ENCODE measurements around the gene ARL8A.
"Not testable (repeated sequence)": the region's sequence is repeated elsewhere in the genome, so short reads cannot be mapped to it uniquely, and the experiment has no call there.

ARL8A gene

DNA sequence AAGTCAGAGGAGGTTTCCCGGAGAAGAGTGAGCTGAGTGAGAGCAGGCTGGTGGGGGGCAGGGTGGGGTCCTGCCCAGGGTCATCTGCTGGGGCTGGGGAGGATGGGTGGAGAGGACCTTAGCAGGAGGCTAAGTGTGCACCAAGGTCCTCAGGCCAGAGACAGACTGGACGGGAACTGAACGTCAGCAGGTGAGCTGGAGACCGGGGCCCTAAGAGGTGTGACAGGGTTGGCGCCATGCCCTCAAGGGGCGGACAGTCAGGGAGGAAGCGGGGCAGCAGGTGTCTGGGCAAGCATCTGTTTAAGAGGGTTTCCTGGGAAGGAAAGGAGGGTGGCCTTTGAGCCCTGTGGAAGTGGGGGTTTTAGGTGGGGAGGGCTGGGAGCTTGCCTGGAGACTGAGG, 29.5 kb upstream of the ARL8A start:
- DNase-seq (ENCODE audit: low spot score) = no peak

DNA sequence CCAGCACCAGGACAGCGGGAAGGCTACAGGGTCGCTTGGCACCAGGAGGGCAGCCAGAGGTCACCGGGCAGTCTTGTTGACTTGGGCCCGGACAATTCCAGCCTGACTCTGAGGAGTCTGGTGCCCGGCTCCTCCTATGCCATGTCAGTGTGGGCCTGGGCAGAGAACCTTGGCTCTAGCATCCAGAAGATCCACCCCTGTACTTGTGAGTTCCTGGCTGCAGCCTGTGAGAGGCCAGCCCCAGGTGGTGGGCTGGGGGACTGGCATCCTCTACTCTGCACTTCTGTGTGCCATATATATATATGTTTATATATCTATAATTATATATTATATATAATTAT, 27.4 kb upstream of the ARL8A start:
- no peak for DNase-seq (ENCODE audit: low spot score)

- DNase-seq (ENCODE audit: low spot score) = no peak
These were observed 26.9 kb upstream of the ARL8A start for GRCh38 chr1:202171292-202172014.

- no peak for DNase-seq (ENCODE audit: low spot score)
These were observed 26.2 kb upstream of the ARL8A start for GRCh38 chr1:202170726-202171125.

DNA sequence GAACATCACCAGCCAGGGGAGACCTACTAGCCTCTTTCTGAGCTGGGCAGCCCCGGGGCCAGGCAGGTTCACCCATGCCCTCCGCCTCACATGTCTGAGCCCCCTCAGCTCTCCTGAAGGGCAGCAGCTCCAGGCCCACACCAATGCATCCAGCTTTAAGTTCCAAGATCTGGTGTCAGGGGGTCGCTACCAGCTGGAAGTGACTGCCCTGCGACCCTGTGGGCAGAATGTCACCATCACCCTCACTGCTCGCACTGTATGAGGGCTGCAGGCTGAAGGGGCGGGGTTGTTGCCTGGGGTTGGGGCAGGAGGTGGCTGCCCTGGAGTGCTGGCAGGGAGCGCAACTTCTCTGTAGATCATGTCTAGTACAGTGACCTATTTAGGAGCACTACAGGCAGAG, 24.3 kb upstream of the ARL8A start:
- no peak for DNase-seq (ENCODE audit: low spot score)

- DNase-seq (ENCODE audit: low spot score) = no peak
These were observed 23.3 kb upstream of the ARL8A start for GRCh38 chr1:202167708-202168415.

DNA sequence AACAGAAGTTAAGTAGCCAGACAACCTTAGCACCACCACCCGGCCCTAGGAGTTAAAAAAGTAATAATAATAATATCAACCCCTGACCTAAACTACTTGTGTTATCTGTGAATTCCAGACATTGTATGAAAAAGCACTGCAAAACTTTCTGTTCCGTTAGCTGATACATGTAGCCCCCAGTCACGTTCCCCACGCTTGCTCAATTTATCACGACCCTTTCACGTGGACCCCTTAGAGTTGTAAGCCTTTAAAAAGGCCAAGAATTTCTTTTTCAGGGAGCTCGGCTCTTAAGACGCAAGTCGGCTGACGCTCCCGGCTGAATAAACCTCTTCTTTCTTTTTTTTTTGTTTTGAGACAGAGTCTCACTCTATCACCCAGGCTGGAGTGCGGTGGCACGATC, 22.5 kb upstream of the ARL8A start:
- not testable (repeated sequence) for DNase-seq (ENCODE audit: low spot score)

DNA sequence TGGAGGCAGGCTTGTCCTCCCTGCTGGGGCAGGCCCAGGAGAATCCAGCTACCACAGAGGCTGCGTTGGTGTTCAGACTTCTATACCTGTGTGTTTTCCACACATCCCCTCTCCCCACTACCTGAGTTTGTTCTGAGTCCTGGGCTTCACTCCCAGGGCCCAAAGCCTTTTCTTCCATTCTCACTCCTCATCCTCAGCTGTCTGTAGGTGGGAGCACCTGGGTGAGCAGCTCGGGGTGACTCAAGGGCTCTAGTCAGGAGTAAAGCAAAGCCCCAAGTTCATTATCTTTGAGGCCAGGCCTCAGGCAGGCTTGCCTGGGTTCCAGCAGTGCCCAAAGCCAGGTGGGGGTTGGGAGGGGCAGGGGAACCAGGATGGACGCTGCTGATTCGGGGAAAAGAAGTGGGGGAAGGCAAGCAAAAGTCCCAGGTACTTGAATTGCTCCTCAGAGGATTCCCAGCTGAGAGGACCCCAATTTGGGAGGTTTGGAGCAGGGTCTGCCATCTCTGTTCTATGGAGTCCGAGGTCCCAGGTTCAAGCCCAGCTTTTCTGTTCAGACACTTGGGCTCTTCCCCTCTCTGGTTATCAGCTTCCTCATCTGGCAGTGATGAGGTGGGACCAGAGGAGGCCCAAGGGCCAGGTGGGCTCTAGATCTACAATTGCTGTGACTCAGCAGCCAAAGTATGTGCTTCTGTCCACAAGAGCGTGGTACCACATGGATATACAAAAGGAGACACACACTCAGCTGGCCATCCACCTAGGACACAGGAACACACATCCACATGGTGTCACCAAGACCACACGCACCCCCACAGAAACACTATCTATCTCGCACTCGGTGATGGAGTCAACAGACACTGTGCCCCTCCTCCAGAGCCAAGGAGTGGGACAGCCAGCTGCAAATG, 21.7 kb upstream of the ARL8A start:
- no peak for DNase-seq (ENCODE audit: low spot score)

DNA sequence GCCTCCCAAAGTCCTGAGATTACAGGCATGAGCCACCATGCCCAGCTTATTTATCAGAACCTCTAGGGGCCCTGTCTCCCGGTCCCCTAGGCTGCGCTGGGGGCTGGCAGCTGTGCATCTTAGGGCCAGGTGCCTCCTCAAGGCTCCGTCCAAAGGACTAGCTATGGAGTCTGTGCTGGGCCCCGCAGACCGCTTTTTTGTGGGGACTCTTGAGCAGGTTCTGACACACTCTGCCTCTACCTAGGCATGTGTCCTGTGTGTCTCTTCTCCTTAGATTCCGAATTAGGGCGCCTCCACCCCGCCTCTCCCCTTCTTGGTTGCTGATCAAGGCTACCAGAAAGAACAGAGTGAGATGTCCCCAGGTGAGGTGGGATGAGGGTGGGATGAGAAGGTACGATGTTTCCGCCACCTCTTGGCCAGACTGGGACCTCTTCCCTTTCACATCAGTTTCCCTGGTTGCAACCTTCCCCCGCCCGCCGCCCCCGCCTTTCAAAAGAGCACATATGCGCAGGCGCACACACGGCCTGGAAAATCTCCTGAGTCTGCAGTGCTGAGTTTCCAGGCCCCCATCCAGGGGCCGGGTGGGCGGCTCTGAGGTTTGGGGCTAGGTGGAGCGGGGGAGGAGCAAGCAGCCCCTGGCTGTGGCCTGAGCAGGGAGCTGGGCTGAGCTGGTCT, 20.9 kb upstream of the ARL8A start:
- no peak for DNase-seq (ENCODE audit: low spot score)

DNA sequence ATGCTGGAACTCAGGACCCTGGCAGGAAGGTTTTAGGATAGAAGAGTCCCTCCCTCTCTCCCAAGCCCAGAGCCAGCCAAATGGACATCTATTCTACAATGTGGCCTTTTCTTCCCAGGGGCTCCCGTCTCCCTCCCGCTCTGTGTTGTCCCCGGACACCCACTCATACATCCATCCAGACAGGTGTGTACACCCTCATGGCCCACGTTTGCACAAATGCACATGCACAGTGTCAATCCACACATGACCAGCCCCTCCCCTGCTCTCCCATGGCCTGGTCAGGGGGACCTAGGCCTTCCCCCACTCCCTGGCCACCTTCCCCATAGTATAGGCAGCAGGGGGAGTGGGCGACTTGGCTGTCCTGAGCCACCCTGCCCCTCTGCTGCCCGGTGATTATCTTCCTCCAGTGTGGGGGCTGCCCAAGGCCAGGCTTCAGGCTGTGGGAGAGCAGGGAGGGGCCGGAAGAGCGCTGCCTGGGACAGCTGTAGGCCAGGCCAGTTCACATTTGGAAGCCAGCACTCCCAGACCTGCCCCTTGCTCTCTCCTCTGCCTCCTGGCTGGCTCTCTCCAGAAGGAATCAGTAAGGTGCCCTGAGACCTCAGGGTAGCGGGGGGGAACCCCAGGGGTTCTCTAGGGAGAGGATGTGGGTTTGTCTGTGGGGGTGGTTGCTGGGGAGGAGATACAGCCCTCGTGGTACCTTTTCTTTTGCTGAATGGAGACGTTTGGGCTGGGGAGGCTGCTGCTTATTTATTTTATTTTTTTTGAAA, 19.9 kb upstream of the ARL8A start:
- no peak for DNase-seq (ENCODE audit: low spot score)

- no peak for DNase-seq (ENCODE audit: low spot score)
These were observed 19.0 kb upstream of the ARL8A start for GRCh38 chr1:202163281-202164270.

- no peak for DNase-seq (ENCODE audit: low spot score)
These were observed 18.1 kb upstream of the ARL8A start for GRCh38 chr1:202162418-202163280.

DNA sequence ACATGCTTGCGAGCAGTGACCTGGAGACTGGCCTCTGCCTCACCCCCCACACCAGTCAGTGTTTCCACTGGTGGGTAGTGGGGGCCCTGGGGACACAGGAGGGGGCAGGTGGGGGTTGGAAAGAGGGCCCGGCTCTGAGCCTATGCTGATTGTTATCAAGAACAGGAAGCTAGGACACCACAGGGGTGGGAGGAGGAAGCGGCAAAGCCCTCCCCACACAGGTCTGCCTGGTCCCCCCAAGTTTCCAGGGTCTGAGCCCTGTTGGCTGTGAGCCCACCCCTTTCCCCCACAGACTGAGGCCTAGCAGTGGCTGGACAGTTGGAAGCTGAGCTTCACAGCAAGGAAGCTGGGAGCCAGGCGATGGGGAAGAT, 17.5 kb upstream of the ARL8A start:
- no peak for DNase-seq (ENCODE audit: low spot score)

- peak; percentile 10 for DNase-seq (ENCODE audit: low spot score)
These were observed 16.9 kb upstream of the ARL8A start for GRCh38 chr1:202161151-202162046.

- peak; percentile 54 for DNase-seq (ENCODE audit: low spot score)
These were observed 15.9 kb upstream of the ARL8A start, which contains the start of gene PTPN7 for GRCh38 chr1:202160377-202160940. Gene PTPN7 (minus strand): TSS chr1:202160602. CDS start chr1:202159402, 1,200 bp downstream.

DNA sequence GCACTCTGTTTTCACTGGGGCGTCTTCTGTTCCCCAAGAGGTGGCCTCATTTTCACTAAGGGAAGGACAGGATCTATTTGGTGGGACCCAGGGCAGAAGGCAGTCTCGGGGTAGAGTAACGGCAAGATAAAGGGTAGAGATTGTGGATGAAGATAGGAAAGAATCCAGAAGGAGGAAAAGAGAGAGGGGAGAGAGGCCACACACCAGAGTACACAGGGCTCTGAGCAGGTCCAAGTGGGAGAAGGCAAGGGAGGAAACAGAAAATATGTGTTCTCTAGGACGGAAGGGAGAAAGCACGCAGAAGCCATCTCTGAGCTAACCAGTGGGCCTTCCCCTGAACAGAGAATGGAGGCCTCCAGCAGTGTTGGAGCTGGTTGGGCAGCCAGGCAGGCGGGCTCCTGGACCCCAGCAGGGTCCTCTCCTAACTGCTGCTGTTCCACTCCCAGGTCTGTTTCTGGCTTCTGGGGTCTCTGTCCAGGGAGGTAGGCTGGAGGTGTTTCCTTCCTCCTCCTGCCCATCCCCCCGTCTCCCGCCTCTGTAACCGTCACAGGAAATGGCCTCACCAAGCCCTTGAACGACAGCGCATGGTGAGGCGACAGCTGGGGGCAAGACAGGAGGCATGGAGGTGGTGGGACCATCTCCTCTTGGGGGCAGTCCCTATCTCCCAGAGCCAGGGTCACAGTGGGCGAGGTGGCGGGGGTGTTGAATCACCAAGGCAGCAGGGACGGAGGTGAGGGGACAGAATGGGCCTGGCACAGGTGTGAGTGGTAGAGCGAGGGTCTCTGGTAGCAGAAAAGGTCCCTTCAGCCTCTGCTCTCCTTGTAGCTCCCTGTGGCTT, 15.2 kb upstream of the ARL8A start:
- peak; percentile 39 for DNase-seq (ENCODE audit: low spot score)

Measured in hematopoietic multipotent progenitor cell treated with erythropoietin and hydrocortisone succinate and interleukin-3 and kit ligand, for 17 days (in vitro differentiated cells).